NCI-H524 treated with DMSO at 0.1 percent for 48 hours (cell line): Measurements from ENCODE around the gene ATG12.
A peak's percentile ranks its signal among the peaks of the same experiment; 100 is the strongest.
"Not testable (repeated sequence)": the region's sequence is repeated elsewhere in the genome, so short reads cannot be mapped to it uniquely, and the experiment has no call there.

ENCODE experiments used
- DNase-seq: peaks from one replicate; lab custom pipeline; 2025; lab: John Stamatoyannopoulos, UW

The ATG12 gene

GRCh38 chr5:115841382-115842088 lies at the start of gene ATG12, which contains the start of gene AP3S1:
Gene ATG12 (minus strand): TSS chr5:115841565. CDS start chr5:115841552, 13 bp downstream.
Gene AP3S1 (plus strand): TSS chr5:115841935. CDS start chr5:115842038, 103 bp downstream.
- DNase-seq: peak; percentile 49

DNA sequence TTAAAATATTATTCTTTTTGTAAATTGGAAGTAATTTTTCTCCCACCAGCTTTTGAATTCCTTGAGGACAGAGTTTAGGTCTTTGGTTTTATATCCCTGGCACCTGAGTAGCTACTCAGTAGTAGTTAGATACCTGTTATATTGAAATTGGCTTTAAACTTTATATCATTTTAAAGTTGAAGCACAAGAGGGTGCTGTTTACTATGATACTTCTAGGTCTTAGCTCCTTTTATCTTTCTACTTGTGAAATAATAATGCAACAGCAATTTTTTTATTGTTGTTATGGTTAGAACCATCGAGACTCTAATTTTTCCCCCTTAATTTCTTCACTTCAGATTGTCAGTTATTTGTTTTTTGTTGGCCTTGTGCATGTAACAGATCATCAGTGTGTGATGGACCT lies 46.7 kb upstream of the ATG12 start:
- DNase-seq: no peak

GRCh38 chr5:115885208-115885607 lies 43.8 kb upstream of the ATG12 start:
- DNase-seq: not testable (repeated sequence)

DNA sequence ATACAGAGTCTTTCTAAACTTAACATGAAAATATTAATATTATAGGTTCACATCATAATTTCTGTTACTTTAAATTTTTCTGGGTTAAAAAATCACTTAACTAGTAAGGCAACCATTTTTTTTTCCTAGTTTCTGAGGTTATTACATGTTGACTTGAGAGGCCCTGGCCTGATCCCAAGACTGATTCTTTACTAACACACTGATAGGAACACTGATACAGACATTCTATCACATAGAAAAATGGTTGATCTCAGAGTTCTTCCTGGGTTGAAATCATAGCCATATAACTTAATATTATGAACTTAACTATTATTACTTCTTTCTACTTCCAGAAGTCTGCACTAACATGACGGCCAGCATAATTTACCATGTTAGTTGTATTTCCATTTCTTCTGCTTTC lies 43.3 kb upstream of the ATG12 start:
- DNase-seq: no peak

DNA sequence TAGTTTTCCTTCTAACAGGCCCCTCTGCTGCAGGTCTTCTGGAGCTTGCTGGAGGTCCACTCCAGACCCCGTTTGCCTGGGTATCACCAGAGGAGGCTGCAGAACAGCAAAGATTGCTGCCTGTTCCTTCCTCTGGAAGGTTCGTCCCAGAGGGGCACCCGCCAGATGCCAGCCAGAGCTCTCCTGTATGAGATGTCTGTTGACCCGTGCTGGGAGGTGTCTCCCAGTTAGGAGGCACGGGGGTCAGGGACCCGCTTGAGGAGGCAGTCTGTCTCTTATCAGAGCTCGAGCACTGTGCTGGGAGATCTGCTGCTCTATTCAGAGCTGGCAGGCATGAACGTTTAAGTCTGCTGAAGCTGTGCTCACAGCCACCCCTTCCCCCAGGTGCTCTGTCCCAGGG lies 41.1 kb upstream of the ATG12 start:
- DNase-seq: not testable (repeated sequence)

GRCh38 chr5:115877342-115877741 lies 36.0 kb upstream of the ATG12 start:
- DNase-seq: not testable (repeated sequence)

DNA sequence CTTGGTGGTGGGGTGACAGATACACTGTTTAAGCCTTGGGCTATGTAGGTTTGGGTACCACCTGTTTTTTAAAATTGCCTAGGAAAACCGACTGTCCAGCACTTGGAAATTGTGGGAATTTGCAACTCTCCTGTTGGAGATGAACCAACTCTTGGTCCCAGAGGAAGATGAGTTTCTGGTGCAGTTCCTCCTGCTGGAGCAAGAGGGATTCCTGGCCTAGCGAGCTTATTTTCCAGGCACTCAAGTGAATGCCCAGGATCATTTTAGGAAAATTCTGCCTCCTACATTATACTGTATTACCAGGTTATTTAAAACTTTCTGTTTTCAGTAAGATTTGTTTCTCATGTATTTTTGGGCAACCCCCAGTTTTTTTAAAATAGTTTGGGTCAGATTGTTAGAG lies 34.1 kb upstream of the ATG12 start:
- DNase-seq: no peak

DNA sequence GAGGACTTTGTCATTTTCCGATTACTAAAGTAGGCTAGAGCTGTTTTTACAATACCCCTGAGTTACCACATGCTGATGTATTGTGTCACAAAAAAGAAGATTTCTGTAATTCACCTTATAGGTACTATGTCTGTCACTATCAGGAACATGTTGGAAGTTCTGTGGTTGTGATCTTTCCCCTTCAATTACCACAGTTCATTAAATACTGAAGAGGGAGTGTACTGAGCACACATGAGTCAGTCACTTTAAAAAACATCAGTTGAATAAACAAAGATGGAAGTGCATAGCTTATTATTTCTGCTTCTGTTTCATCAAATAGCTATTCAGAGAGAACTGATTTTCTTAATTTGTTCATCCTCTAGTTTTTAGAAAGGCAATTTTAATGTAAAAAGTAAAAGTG lies 32.0 kb upstream of the ATG12 start:
- no peak for DNase-seq

DNA sequence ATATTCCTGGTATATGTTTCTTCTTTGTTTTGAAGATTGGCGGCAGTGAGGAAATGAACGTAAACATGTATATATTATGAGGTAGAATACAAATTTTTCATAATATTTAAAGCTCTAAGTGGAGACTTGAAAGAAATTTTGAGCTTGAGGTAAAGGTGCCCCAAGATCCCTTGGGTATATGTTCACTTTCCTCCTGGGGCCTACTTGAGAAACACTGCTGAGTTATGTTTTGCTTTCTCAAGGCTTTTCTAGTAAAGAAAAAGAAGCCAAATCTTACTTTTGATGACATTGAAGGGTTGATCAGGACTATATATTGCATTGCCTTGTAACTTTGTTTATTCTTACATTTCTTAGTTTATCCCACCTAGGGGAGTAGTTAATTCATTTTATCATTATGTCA lies 31.1 kb upstream of the ATG12 start:
- no peak for DNase-seq

- no peak for DNase-seq
Measured at GRCh38 chr5:115869256-115869795, 28.0 kb upstream of the ATG12 start.

- DNase-seq: no peak
Measured at GRCh38 chr5:115859378-115859777, 18.0 kb upstream of the ATG12 start.

GRCh38 chr5:115858396-115858795 lies 17.0 kb upstream of the ATG12 start:
- no peak for DNase-seq

- DNase-seq: no peak
Measured at GRCh38 chr5:115857626-115858349, 16.4 kb upstream of the ATG12 start.

- no peak for DNase-seq
Measured at GRCh38 chr5:115857057-115857479, 15.7 kb upstream of the ATG12 start.

DNA sequence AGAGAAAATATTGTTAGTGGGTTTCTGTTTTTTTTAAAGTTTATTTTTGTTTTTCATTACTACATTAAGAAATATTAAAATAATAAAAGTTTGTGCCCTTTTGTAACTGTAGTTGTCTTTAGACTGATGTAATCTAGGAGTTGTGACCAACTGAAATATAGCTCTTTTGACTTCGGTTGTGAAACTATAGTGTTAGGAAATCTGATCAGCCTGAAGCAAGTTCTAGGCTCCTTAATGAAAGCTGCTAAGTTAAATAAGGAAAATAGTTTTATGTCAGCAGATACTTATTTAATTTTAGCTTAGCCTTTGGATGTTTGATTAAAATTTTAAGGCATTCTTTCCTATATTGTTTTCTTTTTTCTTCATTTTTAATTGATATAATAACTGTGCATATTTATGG lies 14.6 kb upstream of the ATG12 start:
- DNase-seq: no peak

DNA sequence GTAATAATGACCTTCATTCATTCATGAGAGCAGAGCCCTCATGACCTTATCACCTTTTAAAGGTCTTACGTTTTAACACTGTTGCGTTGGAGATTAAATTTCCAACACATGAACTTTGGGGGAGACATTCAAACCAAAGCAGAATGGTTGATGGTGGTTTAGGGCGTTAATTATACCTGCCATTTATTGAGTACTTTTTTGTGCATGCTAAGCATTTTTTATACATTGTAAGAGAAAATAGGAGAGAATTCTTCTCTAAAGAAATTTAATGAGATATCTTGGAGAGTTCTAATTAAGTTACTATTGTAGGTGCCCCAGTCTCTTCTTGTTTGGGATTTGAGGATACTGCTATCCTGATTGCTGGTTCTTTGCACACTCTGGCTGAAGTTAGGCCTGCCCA lies 12.8 kb upstream of the ATG12 start:
- DNase-seq: no peak

GRCh38 chr5:115850744-115851416 lies 9.5 kb upstream of the ATG12 start:
- DNase-seq: no peak

- DNase-seq: no peak
Measured at GRCh38 chr5:115849258-115849798, 8.0 kb upstream of the ATG12 start.

DNA sequence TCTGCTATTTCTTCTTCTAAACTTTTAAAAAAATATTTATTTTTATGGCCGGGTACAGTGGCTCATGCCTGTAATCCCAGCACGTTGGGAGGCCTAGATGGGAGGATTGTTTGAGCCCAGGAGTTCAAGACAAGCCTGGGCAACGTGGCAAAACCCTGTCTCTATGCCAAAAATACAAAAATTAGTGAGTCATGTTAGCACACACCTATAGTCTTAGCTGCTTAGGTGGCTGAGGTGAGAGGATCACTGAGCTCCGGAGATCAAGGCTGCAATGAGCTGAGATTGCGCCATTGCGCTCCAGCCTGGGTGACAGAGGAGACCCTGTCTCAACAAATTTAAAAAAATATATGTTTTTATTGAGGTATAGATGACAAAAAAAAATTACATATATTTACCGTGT lies 5.9 kb upstream of the ATG12 start:
- DNase-seq: no peak

DNA sequence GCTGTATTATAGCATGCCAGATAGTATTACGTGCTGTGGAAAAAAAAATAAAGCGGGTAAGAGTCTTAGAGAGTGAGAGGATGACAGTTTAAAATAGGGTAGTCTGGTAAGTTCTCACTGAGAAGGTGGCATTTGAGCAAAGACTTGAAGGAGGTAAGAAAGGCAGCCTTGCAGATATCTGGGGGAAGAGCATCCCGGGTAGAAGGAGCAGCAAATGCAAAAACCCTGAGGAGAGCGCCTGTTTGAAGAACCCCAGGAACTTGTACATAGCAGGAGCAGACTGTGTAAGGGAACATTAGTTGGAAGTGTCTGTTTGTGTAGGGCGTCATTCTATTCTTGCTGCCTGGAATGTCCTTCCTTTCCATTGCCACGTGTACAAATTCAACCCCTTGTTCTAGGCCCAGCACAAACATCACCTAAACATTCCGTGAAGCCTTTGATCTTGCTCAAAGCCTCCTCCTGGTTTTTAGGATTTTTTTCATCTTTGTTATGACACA lies 3.0 kb upstream of the ATG12 start:
- no peak for DNase-seq

GRCh38 chr5:115843444-115844130 lies 2.2 kb upstream of the ATG12 start:
- no peak for DNase-seq

GRCh38 chr5:115842952-115843351 lies 1.6 kb upstream of the ATG12 start:
- no peak for DNase-seq
